ENCODE results near the gene CSF2.

CSF2 gene

DNA sequence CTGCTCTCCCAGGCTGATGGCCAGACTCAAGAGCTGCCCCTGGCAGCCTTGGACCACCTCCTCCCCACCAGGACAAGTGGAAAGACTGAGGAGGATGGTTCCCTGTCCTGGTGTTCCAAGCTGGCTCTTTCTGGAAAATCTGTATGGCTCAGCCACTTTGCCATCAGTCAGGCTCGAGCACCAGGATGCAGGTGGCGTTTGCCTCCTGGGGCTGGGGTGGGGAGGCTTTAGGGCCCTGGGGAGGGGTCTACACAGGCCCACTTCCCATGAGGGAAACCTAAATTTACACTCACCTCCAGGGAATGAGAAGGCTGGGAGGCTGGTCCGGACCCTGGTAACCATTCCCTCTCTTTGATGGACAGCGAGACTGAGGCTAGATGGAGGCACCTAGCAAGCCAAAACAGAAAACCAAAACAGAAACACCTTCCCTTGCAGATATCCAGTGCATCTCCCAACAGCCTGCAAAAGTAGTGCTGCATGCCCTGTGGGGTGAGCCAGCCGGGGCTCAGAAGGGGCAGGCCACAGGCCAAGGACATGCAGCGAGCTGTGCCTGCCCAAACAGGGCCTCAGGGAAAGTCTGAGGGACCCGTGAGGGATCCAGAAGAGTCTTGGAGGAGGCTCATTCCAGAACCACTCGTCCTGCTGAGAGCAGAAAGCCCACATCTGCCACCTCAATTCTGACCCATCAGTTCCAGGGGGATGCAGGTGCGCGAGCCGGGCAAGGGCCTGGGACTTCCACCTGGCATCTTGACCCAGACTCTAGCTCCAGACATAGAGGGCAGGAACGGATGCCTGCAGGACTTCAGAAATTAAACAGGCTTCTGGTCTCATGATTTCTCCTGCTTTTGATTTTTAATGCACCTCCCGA, 5.4 kb upstream of the CSF2 start:
- DNase-seq (ENCODE audit: low spot score), result no peak

DNA sequence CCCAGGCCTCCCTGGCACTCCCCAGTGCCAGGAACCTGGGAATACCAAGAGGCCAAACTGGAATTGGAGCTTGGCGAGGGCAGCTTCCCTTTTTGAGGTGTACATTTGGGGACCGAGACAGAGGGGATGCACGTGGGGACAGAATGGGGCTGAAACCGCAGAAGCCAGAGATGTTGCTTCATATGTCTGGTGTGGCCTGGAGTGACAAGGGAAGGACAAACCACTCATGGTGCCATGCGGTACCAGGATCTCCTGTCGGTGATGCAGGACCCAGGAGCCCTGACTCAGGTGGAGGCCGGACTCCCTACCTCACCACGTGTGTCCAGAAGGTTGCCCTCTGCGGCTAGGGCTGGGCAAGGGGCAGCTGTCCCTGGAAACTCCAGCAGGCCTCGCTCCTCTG, 4.0 kb upstream of the CSF2 start:
- DNase-seq (ENCODE audit: low spot score), result no peak

DNA sequence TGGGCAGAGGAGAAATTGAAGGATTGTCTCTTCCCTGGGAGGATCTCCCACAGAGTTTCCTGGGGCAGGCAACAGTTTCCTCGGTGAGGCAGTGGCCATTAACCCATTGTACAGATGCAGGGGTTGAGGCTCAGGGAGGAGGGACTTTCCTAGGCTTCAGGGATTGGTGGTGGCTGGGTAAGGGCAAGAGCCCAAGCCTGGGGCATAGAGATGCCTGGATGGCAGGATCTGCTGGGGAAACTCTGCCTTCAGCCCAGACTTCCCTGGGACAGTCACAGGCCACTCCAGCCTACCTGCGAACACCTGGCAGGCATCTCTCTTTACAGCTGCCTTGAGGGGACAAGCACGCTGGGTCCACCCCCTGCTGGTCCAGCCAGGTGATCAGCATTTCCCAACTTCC, 3.6 kb upstream of the CSF2 start:
- no peak for DNase-seq (ENCODE audit: low spot score)

- no peak for DNase-seq (ENCODE audit: low spot score)
These were observed 2.9 kb upstream of the CSF2 start for GRCh38 chr5:132070460-132071337.

DNA sequence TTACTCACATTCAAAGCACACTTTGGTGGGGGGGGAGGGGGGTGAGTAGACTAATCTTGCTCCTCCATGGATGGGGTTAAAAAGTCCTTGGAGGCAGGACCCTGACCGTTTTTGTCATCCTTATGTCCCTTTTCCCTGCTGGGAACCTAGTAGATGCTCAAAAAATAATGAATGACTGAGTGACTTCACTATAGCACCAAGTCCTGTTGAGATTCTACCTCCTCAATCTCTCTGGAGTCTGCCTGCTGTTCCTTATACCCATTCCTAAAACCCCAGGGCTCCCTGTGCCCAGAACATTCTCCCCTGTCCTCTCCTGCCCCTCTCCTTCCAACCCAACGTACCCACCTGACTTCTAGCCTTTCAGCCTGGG, 2.3 kb upstream of the CSF2 start:
- no peak for DNase-seq (ENCODE audit: low spot score)

GRCh38 chr5:132072070-132072469, 1.5 kb upstream of the CSF2 start:
- no peak for DNase-seq (ENCODE audit: low spot score)

GRCh38 chr5:132072528-132072927, 1.1 kb upstream of the CSF2 start:
- no peak for DNase-seq (ENCODE audit: low spot score)

- no peak for DNase-seq (ENCODE audit: low spot score)
These were observed 642 bp downstream of the CSF2 start for GRCh38 chr5:132074091-132074771.

DNA sequence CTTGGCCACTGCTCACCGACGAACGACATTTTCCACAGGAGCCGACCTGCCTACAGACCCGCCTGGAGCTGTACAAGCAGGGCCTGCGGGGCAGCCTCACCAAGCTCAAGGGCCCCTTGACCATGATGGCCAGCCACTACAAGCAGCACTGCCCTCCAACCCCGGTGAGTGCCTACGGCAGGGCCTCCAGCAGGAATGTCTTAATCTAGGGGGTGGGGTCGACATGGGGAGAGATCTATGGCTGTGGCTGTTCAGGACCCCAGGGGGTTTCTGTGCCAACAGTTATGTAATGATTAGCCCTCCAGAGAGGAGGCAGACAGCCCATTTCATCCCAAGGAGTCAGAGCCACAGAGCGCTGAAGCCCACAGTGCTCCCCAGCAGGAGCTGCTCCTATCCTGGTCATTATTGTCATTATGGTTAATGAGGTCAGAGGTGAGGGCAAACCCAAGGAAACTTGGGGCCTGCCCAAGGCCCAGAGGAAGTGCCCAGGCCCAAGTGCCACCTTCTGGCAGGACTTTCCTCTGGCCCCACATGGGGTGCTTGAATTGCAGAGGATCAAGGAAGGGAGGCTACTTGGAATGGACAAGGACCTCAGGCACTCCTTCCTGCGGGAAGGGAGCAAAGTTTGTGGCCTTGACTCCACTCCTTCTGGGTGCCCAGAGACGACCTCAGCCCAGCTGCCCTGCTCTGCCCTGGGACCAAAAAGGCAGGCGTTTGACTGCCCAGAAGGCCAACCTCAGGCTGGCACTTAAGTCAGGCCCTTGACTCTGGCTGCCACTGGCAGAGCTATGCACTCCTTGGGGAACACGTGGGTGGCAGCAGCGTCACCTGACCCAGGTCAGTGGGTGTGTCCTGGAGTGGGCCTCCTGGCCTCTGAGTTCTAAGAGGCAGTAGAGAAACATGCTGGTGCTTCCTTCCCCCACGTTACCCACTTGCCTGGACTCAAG, 1.5 kb downstream of the CSF2 start:
- no peak for DNase-seq (ENCODE audit: low spot score)

GRCh38 chr5:132075719-132076077, 2.1 kb downstream of the CSF2 start:
- DNase-seq (ENCODE audit: low spot score), result no peak

- DNase-seq (ENCODE audit: low spot score), result no peak
These were observed 2.7 kb downstream of the CSF2 start for GRCh38 chr5:132076202-132076830.

DNA sequence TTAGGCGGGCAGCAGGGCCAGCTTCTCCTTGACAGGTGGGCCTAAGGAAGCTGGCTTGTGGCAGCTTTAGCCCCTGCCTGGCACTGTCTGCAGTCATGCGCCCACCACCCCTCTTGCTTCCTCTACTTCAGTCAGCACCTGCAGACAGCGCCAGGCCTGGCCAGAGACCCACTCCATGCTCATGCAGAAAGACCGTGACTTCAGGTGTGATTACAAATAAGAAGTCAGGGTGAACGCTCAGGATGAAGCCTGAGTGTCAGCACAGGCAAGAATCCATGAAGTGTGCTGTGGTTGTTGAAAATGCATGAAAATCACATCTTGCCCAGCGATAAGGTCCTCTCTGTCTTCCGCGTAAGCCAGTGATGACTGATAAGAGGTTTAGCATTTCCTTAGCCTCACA, 3.4 kb downstream of the CSF2 start:
- no peak for DNase-seq (ENCODE audit: low spot score)

DNA sequence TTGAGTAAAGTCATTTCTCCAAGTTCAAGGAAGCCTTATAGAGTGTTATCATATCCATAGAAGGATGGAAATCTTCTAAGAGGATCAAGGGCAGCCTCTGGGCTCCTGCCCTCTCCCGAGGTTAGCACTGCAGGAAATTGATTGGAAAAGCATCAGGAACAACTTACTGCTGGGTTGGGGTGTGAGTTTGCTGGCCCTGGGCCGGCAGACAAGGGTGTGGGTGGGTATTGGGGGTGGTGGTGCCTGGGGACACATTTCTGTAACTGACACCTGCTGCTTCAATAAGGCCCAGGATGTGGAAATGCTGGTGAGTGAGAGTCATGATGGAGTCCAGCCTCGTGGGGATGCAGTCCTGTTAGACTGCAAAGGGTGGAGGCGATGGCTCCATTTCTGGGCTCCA, 5.5 kb downstream of the CSF2 start:
- no peak for DNase-seq (ENCODE audit: low spot score)

DNA sequence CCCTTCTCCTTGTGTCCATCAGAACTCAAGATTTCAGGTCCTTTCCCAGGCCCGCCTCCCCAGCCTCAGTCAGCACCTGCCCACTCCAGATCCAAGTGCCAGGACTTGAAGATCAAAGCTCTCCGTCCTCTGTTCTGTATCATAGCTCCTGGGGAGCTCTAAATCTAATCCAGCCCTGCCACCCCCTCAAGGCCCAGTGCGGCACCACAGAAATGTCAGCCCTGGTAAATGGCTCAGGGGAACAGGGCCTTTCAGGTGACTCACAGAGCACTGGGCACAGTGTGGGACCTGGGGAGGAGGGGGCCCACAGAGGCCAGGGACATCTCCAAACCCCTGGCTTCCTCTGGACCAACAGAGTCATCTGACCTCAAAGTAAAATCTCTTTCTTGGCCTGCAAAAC, 6.0 kb downstream of the CSF2 start:
- DNase-seq (ENCODE audit: low spot score), result no peak

DNA sequence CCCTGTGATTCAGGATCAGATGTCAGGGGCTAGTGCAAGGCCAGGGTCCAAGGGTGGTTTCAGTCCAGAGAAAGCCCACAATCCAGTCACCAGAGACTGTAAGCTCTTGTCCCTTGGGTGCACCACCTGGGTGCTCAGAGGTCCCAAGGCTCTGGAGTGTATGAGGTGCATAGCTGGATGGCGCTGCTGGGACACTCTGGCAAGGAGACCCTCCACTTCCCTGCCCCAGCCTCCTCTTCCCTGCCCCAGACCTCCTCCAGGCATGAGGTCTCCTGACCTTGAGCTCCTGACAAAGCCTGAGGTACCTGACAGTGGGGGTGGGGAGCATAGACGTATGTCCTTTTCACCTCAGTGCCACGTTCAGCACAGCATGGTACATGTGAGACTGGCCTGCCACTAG, 7.0 kb downstream of the CSF2 start:
- DNase-seq (ENCODE audit: low spot score), result no peak

GRCh38 chr5:132081458-132081857, 7.9 kb downstream of the CSF2 start:
- no peak for DNase-seq (ENCODE audit: low spot score)

GRCh38 chr5:132082329-132083023, 8.9 kb downstream of the CSF2 start:
- DNase-seq (ENCODE audit: low spot score), result no peak

GRCh38 chr5:132083071-132083678, 9.6 kb downstream of the CSF2 start:
- no peak for DNase-seq (ENCODE audit: low spot score)

DNA sequence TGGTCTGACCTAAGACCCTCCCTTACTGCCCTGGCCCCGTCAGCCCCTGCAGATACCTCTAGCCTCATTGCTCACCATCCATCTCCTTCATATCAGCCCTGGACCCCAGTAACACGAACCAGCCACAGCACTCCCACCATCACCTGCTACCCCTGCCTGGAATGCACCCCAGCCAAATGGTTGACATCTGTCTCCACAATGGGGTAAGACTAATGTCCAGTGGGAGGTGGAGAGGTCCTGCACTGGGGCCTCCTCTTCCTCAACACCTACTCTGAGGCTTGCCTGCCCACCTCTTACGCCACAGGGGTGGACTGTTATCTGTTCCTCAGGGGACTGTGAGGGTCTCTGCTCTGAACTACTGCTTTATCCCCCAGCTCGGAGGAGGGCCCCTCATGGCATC, 12.1 kb downstream of the CSF2 start:
- DNase-seq (ENCODE audit: low spot score), result no peak

- DNase-seq (ENCODE audit: low spot score), result no peak
These were observed 12.7 kb downstream of the CSF2 start for GRCh38 chr5:132086277-132086794.
